ENCODE measurements around the gene PDLIM5. TPM values are rescaled to one million over a fixed set of nuclear protein-coding genes. Genes with fewer than 3 reads are reported as not detected.
"Not testable (repeated sequence)": the region's sequence is repeated elsewhere in the genome, so short reads cannot be mapped to it uniquely, and the experiment has no call there.

Gene PDLIM5
- total and polyA plus RNA-seq, 4 donors = 20.4 to 93.4 (median 59.8) TPM

DNA sequence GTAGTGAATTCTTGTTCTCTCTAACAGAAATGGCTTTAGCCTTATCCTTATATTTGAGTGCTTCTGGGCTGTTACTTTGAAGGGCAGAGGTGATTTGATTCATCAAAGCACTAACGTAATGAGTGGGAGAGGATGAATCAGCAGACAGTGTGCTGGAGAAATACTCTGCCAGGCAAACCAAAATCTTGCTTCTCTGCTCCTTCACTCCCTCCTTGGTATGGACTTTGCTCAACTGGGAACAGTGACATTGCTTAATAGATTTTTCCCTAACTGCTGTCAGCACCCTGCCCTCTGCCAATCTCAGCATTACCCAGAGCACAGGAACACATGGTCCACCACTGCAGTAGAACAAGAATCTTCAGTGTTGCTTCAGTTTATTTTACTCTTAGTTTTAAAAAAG is 56.0 kb downstream of the PDLIM5 start:
- H3K4me3 ChIP-seq = no peak overlapping the region
- no peak for DNase-seq
- TF ChIP-seq, protein P1, sequence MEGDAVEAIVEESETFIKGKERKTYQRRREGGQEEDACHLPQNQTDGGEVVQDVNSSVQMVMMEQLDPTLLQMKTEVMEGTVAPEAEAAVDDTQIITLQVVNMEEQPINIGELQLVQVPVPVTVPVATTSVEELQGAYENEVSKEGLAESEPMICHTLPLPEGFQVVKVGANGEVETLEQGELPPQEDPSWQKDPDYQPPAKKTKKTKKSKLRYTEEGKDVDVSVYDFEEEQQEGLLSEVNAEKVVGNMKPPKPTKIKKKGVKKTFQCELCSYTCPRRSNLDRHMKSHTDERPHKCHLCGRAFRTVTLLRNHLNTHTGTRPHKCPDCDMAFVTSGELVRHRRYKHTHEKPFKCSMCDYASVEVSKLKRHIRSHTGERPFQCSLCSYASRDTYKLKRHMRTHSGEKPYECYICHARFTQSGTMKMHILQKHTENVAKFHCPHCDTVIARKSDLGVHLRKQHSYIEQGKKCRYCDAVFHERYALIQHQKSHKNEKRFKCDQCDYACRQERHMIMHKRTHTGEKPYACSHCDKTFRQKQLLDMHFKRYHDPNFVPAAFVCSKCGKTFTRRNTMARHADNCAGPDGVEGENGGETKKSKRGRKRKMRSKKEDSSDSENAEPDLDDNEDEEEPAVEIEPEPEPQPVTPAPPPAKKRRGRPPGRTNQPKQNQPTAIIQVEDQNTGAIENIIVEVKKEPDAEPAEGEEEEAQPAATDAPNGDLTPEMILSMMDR (IDR thresholded peaks at IDR 0.05; ENCODE audit: control extremely low read depth, extremely low read depth) = no peak
- H3K9me3 ChIP-seq (ENCODE audit: control insufficient read depth in 4 of 4, insufficient read depth in 3 of 4, low read length in 3 of 4) = no peaks in the 10 kb centered on the region
- peaks cover 0 to 34% (median 8%) of the 10 kb centered on the region in 5 donors for H3K4me1 ChIP-seq (ENCODE audit: control insufficient read depth in 5 of 5, insufficient read depth in 5 of 5, low read length in 5 of 5)
- 40 to 48% methylated on average over 1 of the region's 1 CpG for WGBS, 2 donors
- no peak overlapping the region for H3K9ac ChIP-seq (ENCODE audit: insufficient read depth in 1 of 2, low read length in 2 of 2)
- peak; percentile 78 for ATAC-seq (ENCODE audit: insufficient read depth, low FRiP score)
- H3K27me3 ChIP-seq (ENCODE audit: control insufficient read depth in 3 of 3, insufficient read depth in 3 of 3, low read length in 2 of 3) = no peaks in the 10 kb centered on the region
- H3K27ac ChIP-seq (ENCODE audit: low read depth in 1 of 2, low read length in 1 of 2) = peak overlapping the region in 1 of 2 donors; percentile 76
- H3K36me3 ChIP-seq (ENCODE audit: control insufficient read depth in 4 of 4, insufficient read depth in 4 of 4, low read length in 4 of 4) = no peaks in the 10 kb centered on the region

DNA sequence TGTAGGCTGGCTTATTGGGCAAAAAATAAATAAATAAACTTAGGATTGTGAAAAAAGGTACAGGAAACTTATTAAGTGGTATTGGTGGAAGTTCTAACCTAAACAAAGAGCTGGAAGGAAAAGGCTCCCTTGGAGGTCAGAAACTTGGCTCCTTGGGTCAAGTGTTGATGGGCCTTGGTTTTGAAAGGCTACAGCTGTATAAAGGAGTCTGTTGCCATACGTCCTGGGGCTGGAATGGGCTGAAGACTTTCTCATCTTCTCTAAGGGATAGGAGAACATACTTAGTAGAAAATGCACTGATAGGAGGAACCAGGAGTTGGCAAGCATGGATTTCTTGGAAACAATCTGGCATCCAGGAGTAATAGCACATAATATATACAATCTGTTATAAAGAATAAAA is 56.6 kb downstream of the PDLIM5 start:
- ATAC-seq (ENCODE audit: insufficient read depth, low FRiP score) = no peak
- no peaks in the 10 kb centered on the region for H3K9me3 ChIP-seq (ENCODE audit: control insufficient read depth in 4 of 4, insufficient read depth in 3 of 4, low read length in 3 of 4)
- H3K4me3 ChIP-seq = no peak overlapping the region
- peaks cover 0 to 34% (median 8%) of the 10 kb centered on the region in 5 donors for H3K4me1 ChIP-seq (ENCODE audit: control insufficient read depth in 5 of 5, insufficient read depth in 5 of 5, low read length in 5 of 5)
- peak overlapping the region in 1 of 2 donors; percentile 74 for H3K27ac ChIP-seq (ENCODE audit: low read depth in 1 of 2, low read length in 1 of 2)
- H3K36me3 ChIP-seq (ENCODE audit: control insufficient read depth in 4 of 4, insufficient read depth in 4 of 4, low read length in 4 of 4) = no peaks in the 10 kb centered on the region
- TF ChIP-seq, protein P1 (IDR thresholded peaks at IDR 0.05; ENCODE audit: control extremely low read depth, extremely low read depth) = no peak
- no peak overlapping the region for H3K9ac ChIP-seq (ENCODE audit: insufficient read depth in 1 of 2, low read length in 2 of 2)
- 38 to 73% methylated on average over 1 of the region's 1 CpG for WGBS, 2 donors
- peak in 2 of 3 donors; percentile 48 to 58 for DNase-seq
- no peaks in the 10 kb centered on the region for H3K27me3 ChIP-seq (ENCODE audit: control insufficient read depth in 3 of 3, insufficient read depth in 3 of 3, low read length in 2 of 3)

DNA sequence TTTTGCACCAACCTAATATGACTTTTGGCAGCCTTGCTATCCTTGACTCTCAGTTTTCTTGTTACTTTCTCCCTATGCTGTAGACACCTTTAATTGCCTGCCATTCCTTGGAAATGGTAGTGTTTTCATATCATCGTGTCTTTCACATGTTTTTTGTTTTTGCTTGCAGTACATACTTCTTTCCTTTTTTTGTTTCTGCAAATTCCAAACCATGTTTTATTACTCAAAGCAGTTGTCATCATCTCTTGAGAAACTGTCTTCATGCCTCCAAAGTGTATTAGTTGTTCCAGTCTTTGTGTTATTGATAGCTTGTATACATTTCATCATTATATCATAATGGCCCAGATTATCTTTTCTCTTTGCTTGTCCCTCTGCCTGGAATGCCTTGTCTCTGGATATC is 57.1 kb downstream of the PDLIM5 start:
- no peaks in the 10 kb centered on the region for H3K27me3 ChIP-seq (ENCODE audit: control insufficient read depth in 3 of 3, insufficient read depth in 3 of 3, low read length in 2 of 3)
- DNase-seq (peak in 2 of 3 donors; percentile 27 to 28), ATAC-seq (ENCODE audit: insufficient read depth, low FRiP score) (no peak)
- peaks cover 0 to 31% (median 8%) of the 10 kb centered on the region in 5 donors for H3K4me1 ChIP-seq (ENCODE audit: control insufficient read depth in 5 of 5, insufficient read depth in 5 of 5, low read length in 5 of 5)
- no peak overlapping the region for H3K4me3 ChIP-seq
- 61 to 78% methylated on average over 1 of the region's 1 CpG for WGBS, 2 donors
- no peak overlapping the region for H3K9ac ChIP-seq (ENCODE audit: insufficient read depth in 1 of 2, low read length in 2 of 2)
- H3K36me3 ChIP-seq (ENCODE audit: control insufficient read depth in 4 of 4, insufficient read depth in 4 of 4, low read length in 4 of 4) = no peaks in the 10 kb centered on the region
- peak overlapping the region in 1 of 2 donors; percentile 74 for H3K27ac ChIP-seq (ENCODE audit: low read depth in 1 of 2, low read length in 1 of 2)
- TF ChIP-seq, protein P1 (IDR thresholded peaks at IDR 0.05; ENCODE audit: control extremely low read depth, extremely low read depth) = no peak
- no peaks in the 10 kb centered on the region for H3K9me3 ChIP-seq (ENCODE audit: control insufficient read depth in 4 of 4, insufficient read depth in 3 of 4, low read length in 3 of 4)

DNA sequence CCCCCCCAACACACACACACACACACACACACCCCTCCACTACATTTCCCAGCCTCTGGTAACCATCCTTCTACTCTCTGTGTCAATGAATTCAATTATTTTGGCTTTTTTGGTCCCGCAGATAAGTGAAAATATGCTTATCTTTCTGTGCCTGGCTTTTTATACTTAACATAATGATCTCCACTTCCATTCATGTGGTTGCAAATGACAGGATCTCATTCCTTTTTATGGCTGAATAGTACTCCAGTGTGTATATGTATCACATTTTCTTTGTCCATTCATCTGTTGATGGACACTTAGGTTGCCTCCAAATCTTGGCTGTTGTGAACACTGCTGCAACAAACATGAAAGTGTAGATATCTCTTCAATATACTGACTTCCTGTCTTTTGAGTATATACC is 59.8 kb downstream of the PDLIM5 start:
- Histone ChIP-seq H3K36me3 (ENCODE audit: control insufficient read depth in 4 of 4, insufficient read depth in 4 of 4, low read length in 4 of 4) (no peaks in the 10 kb centered on the region), H3K27ac (ENCODE audit: low read depth in 1 of 2, low read length in 1 of 2) (peak overlapping the region in 1 of 2 donors; percentile 10), H3K4me3 (no peak overlapping the region), H3K9ac (ENCODE audit: insufficient read depth in 1 of 2, low read length in 2 of 2) (no peak overlapping the region), H3K9me3 (ENCODE audit: control insufficient read depth in 4 of 4, insufficient read depth in 3 of 4, low read length in 3 of 4) (no peaks in the 10 kb centered on the region), H3K27me3 (ENCODE audit: control insufficient read depth in 3 of 3, insufficient read depth in 3 of 3, low read length in 2 of 3) (no peaks in the 10 kb centered on the region), H3K4me1 (ENCODE audit: control insufficient read depth in 5 of 5, insufficient read depth in 5 of 5, low read length in 5 of 5) (peaks cover 0 to 18% (median 8%) of the 10 kb centered on the region in 5 donors)
- ATAC-seq (ENCODE audit: insufficient read depth, low FRiP score) = no peak
- DNase-seq = no peak
- WGBS, 2 donors = 100% methylated on average over 1 of the region's 1 CpG
- TF ChIP-seq, protein P1 (IDR thresholded peaks at IDR 0.05; ENCODE audit: control extremely low read depth, extremely low read depth) = no peak

DNA sequence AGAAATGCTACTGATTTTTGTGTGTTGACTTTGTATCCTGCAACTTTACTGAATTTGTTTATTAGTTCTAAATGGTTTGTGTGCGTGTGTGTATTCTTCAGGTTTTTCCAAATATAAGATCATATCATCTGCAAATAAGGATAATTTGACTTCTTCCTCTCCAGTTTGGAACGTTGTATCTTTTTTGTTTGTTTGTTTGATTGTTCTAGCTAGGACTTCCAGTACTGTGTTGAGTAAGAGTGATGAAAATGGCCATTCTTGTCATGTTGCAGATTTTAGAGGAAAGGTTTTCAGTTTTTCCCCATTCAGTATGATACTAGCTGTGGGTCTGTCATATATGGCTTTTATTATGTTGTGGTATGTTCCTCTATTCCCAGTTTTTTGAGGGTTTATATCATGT is 61.8 kb downstream of the PDLIM5 start:
- not testable (repeated sequence) for H3K9ac ChIP-seq (ENCODE audit: insufficient read depth in 1 of 2, low read length in 2 of 2); H3K27me3 ChIP-seq (ENCODE audit: control insufficient read depth in 3 of 3, insufficient read depth in 3 of 3, low read length in 2 of 3); H3K9me3 ChIP-seq (ENCODE audit: control insufficient read depth in 4 of 4, insufficient read depth in 3 of 4, low read length in 3 of 4); ATAC-seq (ENCODE audit: insufficient read depth, low FRiP score); H3K36me3 ChIP-seq (ENCODE audit: control insufficient read depth in 4 of 4, insufficient read depth in 4 of 4, low read length in 4 of 4); DNase-seq; H3K27ac ChIP-seq (ENCODE audit: low read depth in 1 of 2, low read length in 1 of 2); H3K4me3 ChIP-seq
- peaks cover 0 to 11% (median 3%) of the 10 kb centered on the region in 5 donors for H3K4me1 ChIP-seq (ENCODE audit: control insufficient read depth in 5 of 5, insufficient read depth in 5 of 5, low read length in 5 of 5)
- WGBS, 2 donors = 81 to 95% methylated on average over 2 of the region's 2 CpGs

Data from lung (tissue), 12 donors.